HTR-8/SVneo (cell line): ENCODE results near the gene FOXO3.
"Not testable (repeated sequence)": the region's sequence is repeated elsewhere in the genome, so short reads cannot be mapped to it uniquely, and the experiment has no call there.

Source experiments
- DNase-seq: peaks from one replicate; pipeline ENCODE4 v3.0.0; 2011; ENCODE audit warnings: low spot score, mixed read lengths; ENCODE audit not compliant: insufficient read length
- FAIRE-seq: peaks from 2 replicates; lab custom pipeline; 2011; peaks lifted over from hg19 to GRCh38; lab: Jason Lieb, UNC

FOXO3 gene

GRCh38 chr6:108651340-108652227 lies 90.9 kb downstream of the FOXO3 start:
- FAIRE-seq: no peak
- no peak for DNase-seq

- FAIRE-seq (no peak), DNase-seq (no peak)
These were observed 91.7 kb downstream of the FOXO3 start for GRCh38 chr6:108652375-108652774.

- DNase-seq (no peak), FAIRE-seq (no peak)
These were observed 93.2 kb downstream of the FOXO3 start for GRCh38 chr6:108653949-108654348.

GRCh38 chr6:108654465-108655106 lies 93.9 kb downstream of the FOXO3 start:
- DNase-seq: no peak
- no peak for FAIRE-seq

- no peak for FAIRE-seq
- no peak for DNase-seq
These were observed 95.3 kb downstream of the FOXO3 start for GRCh38 chr6:108655806-108656651.

- DNase-seq (no peak), FAIRE-seq (no peak)
These were observed 96.1 kb downstream of the FOXO3 start for GRCh38 chr6:108656836-108657235.

- DNase-seq: no peak
- FAIRE-seq: no peak
These were observed 97.5 kb downstream of the FOXO3 start for GRCh38 chr6:108658174-108658573.

GRCh38 chr6:108658785-108659184 lies 98.1 kb downstream of the FOXO3 start:
- not testable (repeated sequence) for FAIRE-seq, DNase-seq

- DNase-seq: no peak
- FAIRE-seq: no peak
These were observed 99.5 kb downstream of the FOXO3 start for GRCh38 chr6:108660251-108660650.

GRCh38 chr6:108661430-108661829 lies 100.7 kb downstream of the FOXO3 start:
- FAIRE-seq: no peak
- DNase-seq: no peak

- DNase-seq: no peak
- FAIRE-seq: no peak
These were observed 101.3 kb downstream of the FOXO3 start for GRCh38 chr6:108661982-108662381.

GRCh38 chr6:108662702-108663101 lies 102.0 kb downstream of the FOXO3 start:
- FAIRE-seq: no peak
- DNase-seq: no peak

GRCh38 chr6:108663494-108664064 lies 102.9 kb downstream of the FOXO3 start:
- FAIRE-seq, DNase-seq: not testable (repeated sequence)

- FAIRE-seq (no peak), DNase-seq (no peak)
These were observed 104.9 kb downstream of the FOXO3 start for GRCh38 chr6:108665495-108666196.

- FAIRE-seq: no peak
These were observed 106.0 kb downstream of the FOXO3 start for GRCh38 chr6:108666656-108667260.

GRCh38 chr6:108667993-108668392 lies 107.3 kb downstream of the FOXO3 start:
- no peak for DNase-seq
- FAIRE-seq: no peak

More at GRCh38 chr6:108666656-108667260, 106.0 kb downstream of the FOXO3 start:
- DNase-seq: no peak

- no peak for DNase-seq
- FAIRE-seq: no peak
These were observed 109.0 kb downstream of the FOXO3 start for GRCh38 chr6:108669673-108670072.

- DNase-seq (no peak), FAIRE-seq (no peak)
These were observed 110.5 kb downstream of the FOXO3 start for GRCh38 chr6:108671175-108671574.

- FAIRE-seq: no peak
- no peak for DNase-seq
These were observed 111.1 kb downstream of the FOXO3 start for GRCh38 chr6:108671790-108672189.
